Mesenteric fat pad (tissue), 1 donor: ENCODE results near the gene RNF130. TPM values are rescaled to one million over a fixed set of nuclear protein-coding genes. Genes with fewer than 3 reads are reported as not detected.

ENCODE experiments used
- DNase-seq: peaks from one replicate; pipeline ENCODE4 v3.0.0-alpha.2; 2020; ENCODE audit warnings: low spot score
- total RNA-seq: library from RNA; stranded (reverse); fragmentation: NEBNext Ultra II Directional; extraction: Animal tissue kit (Norgen Biotek cat#: 25700); gene quantifications from one replicate; pipeline ENCODE4 v1.2.1, GENCODE V29; 2021
- donor health status: DM: yes; HTN: yes; CAD: no.

The RNF130 gene
- total RNA-seq, 1 donor from 2014 or later, result 135 TPM

GRCh38 chr5:180086816-180087399 is 15.3 kb upstream of the RNF130 start:
- DNase-seq, result no peak

- DNase-seq, result no peak
Observed at GRCh38 chr5:180085837-180086236, 14.3 kb upstream of the RNF130 start.

- peak; percentile 74 for DNase-seq
Observed at GRCh38 chr5:180084638-180085561, 13.3 kb upstream of the RNF130 start.

- peak; percentile 37 for DNase-seq
Observed at GRCh38 chr5:180083529-180084060, 12.0 kb upstream of the RNF130 start.

GRCh38 chr5:180082633-180083420 is 11.3 kb upstream of the RNF130 start:
- peak; percentile 53 for DNase-seq

- peak; percentile 24 for DNase-seq
Observed at GRCh38 chr5:180081481-180081880, 9.9 kb upstream of the RNF130 start.

GRCh38 chr5:180080486-180081280 is 9.1 kb upstream of the RNF130 start:
- DNase-seq, result peak; percentile 67

GRCh38 chr5:180079702-180080466 is 8.3 kb upstream of the RNF130 start:
- DNase-seq, result no peak

GRCh38 chr5:180078348-180078747 is 6.8 kb upstream of the RNF130 start:
- no peak for DNase-seq

- DNase-seq, result no peak
Observed at GRCh38 chr5:180077594-180078284, 6.2 kb upstream of the RNF130 start.

GRCh38 chr5:180075703-180076102 is 4.1 kb upstream of the RNF130 start:
- DNase-seq, result no peak

- DNase-seq, result no peak
Observed at GRCh38 chr5:180074462-180074861, 2.9 kb upstream of the RNF130 start.

GRCh38 chr5:180072556-180072955 is 997 bp upstream of the RNF130 start:
- no peak for DNase-seq

GRCh38 chr5:180072256-180072548 is 643 bp upstream of the RNF130 start:
- no peak for DNase-seq

- no peak for DNase-seq
Observed at GRCh38 chr5:180070756-180071530, 616 bp downstream of the RNF130 start.

GRCh38 chr5:180069589-180070247 is 1.8 kb downstream of the RNF130 start:
- DNase-seq, result no peak

GRCh38 chr5:180068519-180069090 is 3.0 kb downstream of the RNF130 start:
- no peak for DNase-seq

- no peak for DNase-seq
Observed at GRCh38 chr5:180067986-180068385, 3.6 kb downstream of the RNF130 start.
